Activated naive CD4-positive, alpha-beta T cell (primary cell): ENCODE data around the gene PTPRM.
"Not testable (repeated sequence)": the region's sequence is repeated elsewhere in the genome, so short reads cannot be mapped to it uniquely, and the experiment has no call there.

ENCODE experiments used
- DNase-seq, 4 experiments: peaks; one replicate each; lab custom pipeline; 2025; lab: John Stamatoyannopoulos, UW

PTPRM gene

DNA sequence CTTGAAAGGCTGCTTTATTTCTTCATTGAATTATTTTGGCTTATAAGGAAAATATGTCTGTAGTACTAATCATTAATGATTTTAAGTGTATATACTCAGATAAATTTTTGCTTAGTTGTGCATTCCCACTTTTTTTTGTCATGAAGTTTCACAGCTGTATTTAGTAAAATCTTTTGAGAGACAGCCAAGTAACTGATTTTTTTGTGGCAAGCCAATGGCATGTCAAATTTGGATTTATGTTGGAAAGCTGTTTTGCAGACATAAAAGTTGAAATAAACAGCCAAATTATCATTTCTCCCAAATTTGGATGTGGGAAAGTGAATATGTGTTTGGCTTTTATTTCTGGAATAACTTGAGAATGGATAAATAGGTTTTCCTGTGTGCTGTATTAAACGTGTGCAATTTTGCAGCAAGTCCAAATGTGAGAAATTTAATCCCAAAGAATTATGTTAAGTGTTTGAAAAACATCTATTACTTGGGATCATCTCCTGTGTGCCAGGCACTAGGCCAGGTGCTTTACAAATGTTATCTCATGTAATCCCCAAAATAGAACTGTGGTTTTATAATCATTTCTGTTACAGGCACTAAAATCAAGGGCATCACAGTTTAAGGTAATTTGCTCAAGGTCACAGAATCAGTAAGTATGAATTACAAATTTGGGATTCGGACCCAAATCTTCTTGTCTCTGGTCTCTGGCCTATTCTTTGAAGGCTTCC lies 160.4 kb downstream of the PTPRM start:
- no peak for DNase-seq

DNA sequence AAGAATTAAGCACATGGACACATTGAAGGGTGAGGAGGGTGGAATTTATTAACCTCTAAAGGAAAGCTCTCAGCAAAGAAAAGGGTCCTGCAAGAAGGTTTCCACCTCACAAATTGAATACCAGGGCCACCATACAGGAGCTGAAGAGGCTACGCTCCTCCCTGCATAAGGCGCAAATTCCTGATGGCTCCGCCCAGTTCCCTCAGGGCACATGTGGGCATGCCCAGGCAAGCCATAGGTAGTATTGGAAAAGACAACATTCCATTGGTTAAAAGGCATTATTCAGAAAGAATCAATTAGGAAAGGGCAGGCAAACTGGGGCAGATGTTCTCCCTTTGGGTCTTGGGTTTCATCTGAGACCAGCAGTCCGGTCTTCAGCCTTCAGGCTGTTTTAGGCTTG lies 161.2 kb downstream of the PTPRM start:
- DNase-seq = no peak

GRCh38 chr18:7729868-7730267 lies 162.8 kb downstream of the PTPRM start:
- no peak for DNase-seq

GRCh38 chr18:7730682-7731081 lies 163.6 kb downstream of the PTPRM start:
- no peak for DNase-seq

- DNase-seq = no peak
Measured at GRCh38 chr18:7733642-7734041, 166.5 kb downstream of the PTPRM start.

DNA sequence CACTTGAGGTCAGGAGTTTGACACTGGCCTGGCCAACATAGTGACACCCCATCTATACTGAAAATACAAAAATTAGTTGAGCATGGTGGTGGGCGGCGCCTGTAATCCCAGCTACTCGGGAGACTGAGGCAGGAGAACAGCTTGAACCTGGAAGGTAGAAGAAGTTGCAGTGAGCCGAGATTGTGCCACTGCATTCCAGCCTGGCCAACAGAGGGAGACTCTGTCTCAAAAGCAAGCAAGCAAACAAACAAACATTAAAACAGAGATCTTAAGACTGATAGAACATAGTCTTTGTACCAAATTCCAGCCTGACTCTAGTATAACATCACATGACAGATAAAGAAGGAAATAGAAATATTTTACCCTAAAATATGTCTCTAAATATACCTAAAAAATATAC lies 168.1 kb downstream of the PTPRM start:
- no peak for DNase-seq

DNA sequence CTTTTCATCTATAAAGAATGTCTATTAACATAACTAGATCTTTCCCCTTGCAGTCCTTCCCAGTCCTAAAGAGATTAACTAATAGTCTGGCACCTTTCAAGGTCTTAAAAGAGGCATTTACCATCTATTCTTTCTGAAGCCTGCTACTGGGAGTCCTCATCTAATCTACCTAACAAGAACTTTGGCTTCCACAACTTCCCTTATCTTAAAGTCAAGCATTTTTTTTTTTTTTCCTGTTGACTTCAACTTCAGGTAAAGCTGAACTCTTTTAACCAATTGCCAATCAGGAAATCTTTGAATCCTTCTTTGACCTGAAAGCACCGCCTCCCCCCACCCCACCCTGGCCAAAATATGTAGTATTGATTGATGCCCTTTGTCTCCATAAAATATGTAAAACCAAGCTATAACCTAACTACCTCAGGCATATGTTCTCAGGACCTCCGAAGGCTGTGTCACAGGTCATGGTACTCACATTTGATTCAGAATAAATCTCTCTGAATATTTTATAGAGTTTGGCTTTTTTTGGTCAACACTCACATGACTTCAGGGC lies 168.6 kb downstream of the PTPRM start:
- no peak for DNase-seq

GRCh38 chr18:7736526-7736925 lies 169.4 kb downstream of the PTPRM start:
- DNase-seq = not testable (repeated sequence)

DNA sequence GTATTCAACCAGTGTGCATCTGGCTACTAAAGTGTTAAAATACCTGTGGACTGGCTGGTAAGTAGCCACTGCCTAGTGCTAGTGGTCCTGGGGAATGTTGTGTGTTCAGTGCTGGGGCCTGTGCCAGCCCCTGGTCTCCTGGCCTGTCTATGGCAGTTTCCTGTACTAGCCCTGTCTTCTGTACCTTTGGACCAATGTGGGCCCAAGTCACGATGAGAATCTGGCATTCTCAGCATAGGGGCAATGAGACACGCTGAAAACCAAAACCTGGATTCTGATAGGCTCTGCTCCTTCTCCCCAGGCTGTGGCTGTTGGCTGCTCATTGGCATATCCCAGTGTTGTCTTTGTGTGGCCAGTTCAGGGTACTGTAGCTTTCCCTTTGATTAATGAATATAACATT lies 170.4 kb downstream of the PTPRM start:
- DNase-seq = no peak

- no peak for DNase-seq
Measured at GRCh38 chr18:7740821-7741220, 173.7 kb downstream of the PTPRM start.

DNA sequence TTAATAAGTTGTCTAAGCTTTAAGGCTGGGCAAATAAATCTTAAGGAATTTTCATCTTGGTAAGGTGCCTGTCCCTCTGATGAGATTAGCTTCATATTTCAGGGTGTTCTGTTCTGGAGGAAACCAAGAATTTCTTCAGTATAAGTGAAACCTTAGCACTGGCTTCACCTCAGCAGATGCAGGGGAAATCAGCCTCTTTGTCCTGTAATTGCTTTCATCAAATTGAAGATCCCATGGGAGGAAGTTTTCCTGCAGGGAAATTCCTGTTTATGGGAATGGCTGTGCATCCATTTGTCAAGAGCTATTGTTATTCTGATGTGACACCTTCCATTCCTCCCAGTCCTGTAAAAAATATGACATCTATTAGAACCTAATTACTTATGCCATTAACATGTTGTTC lies 174.5 kb downstream of the PTPRM start:
- DNase-seq = no peak

GRCh38 chr18:7742224-7742623 lies 175.1 kb downstream of the PTPRM start:
- no peak for DNase-seq

DNA sequence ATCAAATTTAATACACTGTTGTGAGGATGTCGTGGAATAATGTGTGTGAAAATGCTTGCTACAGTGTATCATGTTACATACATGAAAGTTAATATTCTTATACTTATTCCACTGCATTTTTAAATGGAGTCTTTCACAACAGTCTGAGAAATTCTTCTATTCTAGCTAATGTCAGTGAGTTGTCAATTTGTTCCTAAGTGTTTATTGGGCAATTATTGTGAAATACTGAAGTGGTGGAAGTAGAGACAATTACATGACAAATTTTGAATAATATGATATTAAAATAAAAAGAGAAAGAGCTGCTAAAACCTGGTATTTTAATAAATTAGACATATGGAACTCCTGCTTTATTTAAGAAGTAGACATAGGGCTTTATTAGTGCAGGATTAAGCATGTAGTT lies 176.1 kb downstream of the PTPRM start:
- DNase-seq = no peak

GRCh38 chr18:7746106-7746505 lies 179.0 kb downstream of the PTPRM start:
- DNase-seq = no peak

DNA sequence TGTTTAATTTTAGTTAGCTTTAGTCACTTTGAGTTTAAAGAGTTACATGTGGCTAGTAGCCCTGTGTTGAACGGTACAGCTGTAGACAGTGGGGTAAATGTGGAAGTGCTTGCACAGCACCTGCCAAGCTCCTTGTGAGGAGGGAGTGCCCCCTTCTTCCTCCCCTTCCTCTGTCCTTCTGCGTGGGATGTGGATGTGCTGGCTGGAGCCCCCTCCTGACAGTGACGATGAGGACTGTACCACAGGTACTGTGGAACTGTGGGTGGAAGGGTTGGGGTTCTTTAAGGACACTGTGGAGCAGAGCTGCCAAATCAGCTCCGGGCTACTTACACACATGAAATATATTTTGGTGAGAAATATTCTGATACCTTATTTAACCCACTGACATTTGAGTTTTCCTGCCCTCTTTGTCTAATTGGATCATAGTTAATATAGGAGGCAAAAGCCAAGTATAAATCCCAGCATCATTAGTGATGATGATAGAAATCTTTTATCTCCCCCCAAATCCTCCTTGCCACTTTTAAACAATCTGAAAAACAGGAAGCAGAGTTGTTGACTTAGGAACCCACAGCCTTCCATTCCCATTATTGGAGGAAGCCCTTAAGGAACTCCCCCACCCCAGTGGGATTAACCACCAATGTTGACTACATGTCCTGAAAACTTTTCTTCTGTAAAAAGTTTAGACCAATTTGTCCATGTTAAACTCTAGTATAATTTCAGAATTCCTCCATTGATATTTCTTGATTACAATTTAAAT lies 181.3 kb downstream of the PTPRM start:
- DNase-seq = no peak

GRCh38 chr18:7749008-7749405 lies 181.9 kb downstream of the PTPRM start:
- DNase-seq = no peak

DNA sequence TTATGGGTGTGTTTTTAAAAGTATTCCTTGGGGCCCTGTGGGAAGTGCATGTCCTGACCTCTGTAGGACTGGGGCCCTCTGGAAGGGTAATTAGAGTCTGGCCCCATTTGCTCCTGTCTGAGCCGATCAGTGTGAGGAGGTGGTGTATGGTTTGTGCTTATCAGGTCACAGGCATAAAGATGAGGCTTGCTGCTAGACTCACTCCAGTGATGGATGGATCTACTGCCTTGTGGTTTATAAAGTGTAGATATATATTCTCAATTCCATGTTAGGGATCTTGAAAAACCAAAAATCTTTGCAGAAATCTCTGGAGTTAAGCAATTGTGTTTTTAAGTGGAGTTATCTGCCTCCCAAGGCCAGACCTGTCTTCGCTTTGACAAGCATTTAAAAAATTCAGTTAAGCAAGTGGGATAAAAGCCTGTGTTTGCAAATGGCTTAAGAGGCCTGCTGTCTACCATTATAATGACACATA lies 182.4 kb downstream of the PTPRM start:
- DNase-seq = no peak

DNA sequence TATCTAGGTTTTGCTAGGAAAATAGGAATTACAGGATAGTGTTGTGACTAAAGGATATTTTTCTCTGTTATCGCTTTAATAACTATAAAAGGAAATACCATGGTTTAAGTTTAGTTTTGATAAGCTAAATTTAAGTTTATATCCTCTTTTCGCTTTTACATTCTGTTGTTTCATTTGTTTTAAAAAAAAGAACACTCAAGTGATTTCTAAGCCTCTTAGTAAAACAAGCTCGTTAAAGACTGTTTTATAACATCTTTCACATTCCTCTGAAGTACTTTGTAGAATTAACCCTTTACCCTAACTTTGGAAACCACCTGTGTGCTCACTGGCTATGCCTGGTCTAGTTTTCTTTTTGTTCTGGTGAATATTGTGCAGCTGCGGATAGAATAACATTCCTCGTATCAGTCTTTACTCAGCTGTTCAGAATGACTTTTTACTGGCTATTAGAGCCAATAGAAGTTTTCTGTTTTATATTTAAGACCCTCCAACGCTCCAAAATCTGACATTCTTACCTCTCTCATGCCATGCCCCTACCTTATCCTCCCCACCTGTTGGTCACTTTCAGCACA lies 183.1 kb downstream of the PTPRM start:
- DNase-seq = no peak

DNA sequence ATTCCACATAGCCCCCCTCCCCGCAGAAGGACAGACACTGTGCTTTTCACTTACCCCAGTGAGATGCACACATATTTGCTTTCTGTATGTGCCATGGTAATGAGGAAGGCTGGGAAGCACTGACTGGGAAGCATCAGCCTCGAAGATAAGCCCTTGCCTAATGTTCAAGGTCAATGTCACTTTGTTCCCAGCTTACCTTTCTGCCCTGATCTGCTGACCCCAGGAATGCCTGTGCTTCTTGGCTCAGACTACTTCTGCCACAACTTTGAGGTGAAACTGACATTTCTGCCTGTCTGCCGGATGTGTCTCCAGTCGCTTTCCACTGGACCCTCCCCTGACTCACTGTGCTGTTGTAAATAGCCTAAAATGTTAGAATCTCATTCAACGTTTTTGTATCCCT lies 183.8 kb downstream of the PTPRM start:
- DNase-seq = no peak

DNA sequence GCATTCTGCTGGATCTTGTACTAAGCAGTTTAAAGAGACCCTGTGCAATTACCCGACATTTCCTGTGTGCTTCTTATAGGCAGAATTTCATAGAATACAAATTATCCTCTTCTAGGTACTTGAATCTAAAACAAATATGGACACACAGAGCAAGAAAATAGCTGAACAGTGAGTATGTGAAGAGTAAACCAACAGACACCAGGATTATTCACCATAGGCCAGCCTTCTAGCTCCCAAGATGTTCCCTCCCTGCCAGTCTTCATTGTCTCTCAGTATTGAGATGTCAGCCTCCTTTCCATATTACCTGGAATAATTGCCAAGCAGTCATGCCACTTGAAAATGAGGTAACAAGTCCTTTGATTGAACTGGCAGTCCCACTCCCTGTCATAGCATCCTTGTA lies 187.1 kb downstream of the PTPRM start:
- no peak for DNase-seq

- DNase-seq = no peak
Measured at GRCh38 chr18:7754725-7755181, 187.6 kb downstream of the PTPRM start.

GRCh38 chr18:7755753-7756475 lies 188.8 kb downstream of the PTPRM start:
- DNase-seq = no peak
